ENCODE data around the gene MALSU1.

Gene MALSU1

GRCh38 chr7:23335136-23335535, 36.0 kb downstream of the MALSU1 start:
- no peak for DNase-seq (ENCODE audit: low read depth in 2 of 3, low spot score in 1 of 3)

DNA sequence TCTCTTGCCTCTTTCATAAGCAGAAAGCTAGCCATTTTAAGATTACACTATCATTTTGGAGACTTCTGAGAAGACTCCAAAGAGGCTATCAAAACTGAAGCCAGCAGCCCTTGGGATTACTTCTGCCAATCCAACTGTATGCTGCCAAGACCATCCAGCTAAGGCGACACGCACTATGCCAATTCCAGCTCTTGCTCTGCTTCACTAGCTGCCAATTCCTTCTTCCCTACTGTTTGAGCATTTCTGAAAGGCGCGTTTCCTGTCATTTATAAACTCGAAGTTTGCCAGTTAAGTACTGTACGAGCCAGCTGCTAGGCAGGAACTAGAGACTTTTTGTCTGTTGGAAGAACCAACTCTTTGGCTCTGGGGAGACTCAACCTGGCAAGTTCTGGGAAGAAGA, 36.5 kb downstream of the MALSU1 start:
- no peak for DNase-seq (ENCODE audit: low read depth in 2 of 3, low spot score in 1 of 3)

- DNase-seq (ENCODE audit: low read depth in 2 of 3, low spot score in 1 of 3) = no peak
These were observed 36.9 kb downstream of the MALSU1 start for GRCh38 chr7:23336086-23336485.

DNA sequence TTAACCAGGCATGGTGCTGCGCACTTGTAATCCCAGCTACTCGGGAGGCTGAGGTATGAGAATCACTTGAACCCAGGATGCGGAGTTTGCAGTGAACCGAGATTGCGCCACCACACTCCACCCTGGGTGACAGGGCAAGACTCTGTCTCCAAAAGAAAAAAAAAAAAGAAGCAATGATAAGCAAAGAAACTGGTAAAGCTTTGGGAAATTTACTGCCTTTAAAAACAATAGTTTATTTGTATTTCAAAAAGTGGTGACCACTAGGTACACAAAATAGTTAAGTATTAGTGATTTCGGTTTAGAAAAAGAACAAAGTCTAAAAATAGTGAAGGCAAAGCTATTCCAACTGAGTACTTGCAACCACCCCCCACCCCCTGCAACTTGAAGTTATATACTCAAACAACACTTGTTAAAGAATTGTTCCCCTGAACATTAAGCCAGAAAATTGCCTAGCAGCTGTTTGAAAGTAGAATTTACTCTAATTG, 37.7 kb downstream of the MALSU1 start:
- DNase-seq (ENCODE audit: low read depth in 2 of 3, low spot score in 1 of 3) = no peak

- no peak for DNase-seq (ENCODE audit: low read depth in 2 of 3, low spot score in 1 of 3)
These were observed 38.2 kb downstream of the MALSU1 start for GRCh38 chr7:23337374-23337773.

DNA sequence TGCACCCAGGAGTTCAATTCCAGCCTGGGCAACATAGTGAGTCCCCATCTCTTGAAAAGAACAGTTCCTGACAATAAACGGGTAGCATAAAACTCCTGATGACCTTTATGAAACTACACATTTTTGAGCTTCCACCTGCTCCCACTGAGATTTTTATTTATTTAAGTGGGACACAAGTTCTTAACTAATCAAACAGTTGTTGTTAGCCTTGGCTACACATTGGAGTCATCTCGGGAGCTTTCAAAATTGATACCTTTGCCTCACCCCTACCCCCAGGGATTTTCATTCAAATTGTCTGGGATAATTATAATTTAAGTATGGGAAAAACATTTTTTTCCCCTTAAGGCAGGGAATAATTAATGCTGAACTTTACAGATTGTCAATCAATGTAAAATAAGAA, 39.3 kb downstream of the MALSU1 start:
- DNase-seq (ENCODE audit: low read depth in 2 of 3, low spot score in 1 of 3) = no peak

DNA sequence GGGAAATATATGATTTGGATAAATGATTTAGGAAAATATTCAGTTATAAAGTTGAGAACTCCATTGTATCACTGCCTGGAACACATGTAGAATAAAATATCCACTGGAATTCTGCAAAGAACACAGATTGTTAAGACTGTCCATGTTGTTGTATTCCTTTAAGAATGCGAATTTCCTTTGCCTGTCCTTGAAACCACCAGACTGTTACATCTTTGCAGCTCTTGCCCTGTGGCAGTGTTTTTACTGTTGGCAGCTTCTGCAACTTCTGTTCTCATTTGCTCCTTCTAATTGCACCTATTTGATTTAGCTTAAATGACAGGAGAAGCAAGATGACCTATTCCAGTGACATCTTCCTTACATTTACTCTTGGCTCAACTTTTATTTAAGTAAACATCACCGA, 39.7 kb downstream of the MALSU1 start:
- DNase-seq (ENCODE audit: low read depth in 2 of 3, low spot score in 1 of 3) = no peak

DNA sequence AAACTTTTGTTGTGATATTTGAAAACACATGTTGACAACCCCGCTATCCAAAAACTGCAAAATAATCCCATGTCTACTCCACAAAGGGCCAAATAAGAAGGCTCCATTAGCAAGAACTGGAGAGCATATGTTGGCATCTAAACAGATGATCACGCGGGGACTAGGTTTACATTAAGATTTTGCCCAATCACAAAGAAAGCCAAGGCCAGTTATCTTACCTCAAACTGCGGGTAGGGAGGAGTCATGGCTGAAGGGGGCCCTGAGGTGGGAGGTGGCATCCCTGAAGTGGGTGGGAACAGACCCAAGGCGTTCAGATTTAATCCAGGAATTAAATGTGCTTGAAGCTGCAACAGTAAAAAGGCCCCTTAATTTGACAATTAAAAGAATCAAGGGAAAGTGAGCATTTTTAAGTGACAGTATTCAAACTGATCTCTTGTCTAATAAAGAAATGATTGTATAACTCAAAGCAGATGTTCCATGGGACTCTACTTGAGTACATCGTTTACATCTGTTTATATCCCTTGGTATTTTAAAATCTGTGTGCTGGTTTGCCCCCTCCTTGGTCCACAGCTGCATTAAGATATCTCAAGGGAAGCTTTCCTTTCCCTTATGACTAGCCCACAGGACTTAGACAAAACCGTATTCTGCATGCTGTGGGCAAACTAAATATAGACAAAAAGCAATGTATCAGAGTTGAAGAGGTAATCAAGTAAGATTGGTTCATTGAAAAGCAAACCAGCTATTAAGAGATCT, 42.9 kb downstream of the MALSU1 start:
- DNase-seq (ENCODE audit: low read depth in 2 of 3, low spot score in 1 of 3) = no peak

DNA sequence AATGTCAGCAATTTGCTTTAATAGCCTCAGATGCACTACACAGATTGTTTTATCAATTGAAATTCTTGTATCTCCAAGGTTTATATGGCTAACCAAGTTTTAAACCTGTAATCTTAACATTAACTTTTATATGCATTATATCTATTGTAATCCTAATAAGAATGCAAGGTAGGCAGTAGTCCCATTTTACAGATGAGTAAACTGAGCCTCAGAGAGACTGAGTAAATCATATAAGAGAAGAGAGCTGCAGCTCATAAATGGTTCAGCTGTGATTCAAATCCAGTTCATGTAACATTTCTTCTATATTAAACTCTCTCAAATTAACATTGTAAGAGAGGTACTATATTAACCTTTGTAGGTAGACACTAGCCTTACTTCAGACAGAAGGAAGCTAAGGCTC, 44.0 kb downstream of the MALSU1 start:
- DNase-seq (ENCODE audit: low read depth in 2 of 3, low spot score in 1 of 3) = no peak

DNA sequence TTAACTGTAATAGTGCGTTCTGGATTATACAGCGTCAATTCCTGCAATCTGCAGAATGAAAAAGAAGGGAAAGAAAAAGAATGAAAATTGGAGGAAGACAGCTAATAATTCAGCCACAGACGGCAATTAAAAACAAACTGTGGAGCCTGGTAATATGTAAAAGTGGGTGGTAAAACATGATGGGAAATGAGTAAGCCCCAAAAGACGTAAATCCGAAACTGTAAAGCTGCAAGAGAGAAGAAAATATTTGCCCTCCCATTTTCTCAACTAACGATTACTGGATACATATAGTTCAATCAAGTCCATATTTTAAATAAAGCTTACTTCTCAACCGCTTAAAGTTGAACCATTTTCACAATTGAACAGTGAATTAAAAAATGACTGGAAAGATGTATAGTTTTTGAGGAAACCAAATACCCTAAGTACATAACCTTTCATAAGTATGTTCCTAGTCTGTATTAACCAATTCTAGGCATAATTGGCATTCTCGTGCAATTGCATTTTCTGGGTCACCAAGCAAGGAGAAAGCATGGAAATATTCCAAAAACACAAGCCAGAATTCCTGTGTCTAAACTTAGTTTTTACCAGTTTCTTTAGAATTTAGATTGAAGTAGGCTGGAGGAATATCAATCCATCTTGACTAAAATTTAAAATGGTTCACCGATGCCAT, 44.8 kb downstream of the MALSU1 start:
- DNase-seq (ENCODE audit: low read depth in 2 of 3, low spot score in 1 of 3) = no peak

- no peak for DNase-seq (ENCODE audit: low read depth in 2 of 3, low spot score in 1 of 3)
These were observed 46.5 kb downstream of the MALSU1 start for GRCh38 chr7:23345601-23346000.

GRCh38 chr7:23346316-23346715, 47.2 kb downstream of the MALSU1 start:
- no peak for DNase-seq (ENCODE audit: low read depth in 2 of 3, low spot score in 1 of 3)

DNA sequence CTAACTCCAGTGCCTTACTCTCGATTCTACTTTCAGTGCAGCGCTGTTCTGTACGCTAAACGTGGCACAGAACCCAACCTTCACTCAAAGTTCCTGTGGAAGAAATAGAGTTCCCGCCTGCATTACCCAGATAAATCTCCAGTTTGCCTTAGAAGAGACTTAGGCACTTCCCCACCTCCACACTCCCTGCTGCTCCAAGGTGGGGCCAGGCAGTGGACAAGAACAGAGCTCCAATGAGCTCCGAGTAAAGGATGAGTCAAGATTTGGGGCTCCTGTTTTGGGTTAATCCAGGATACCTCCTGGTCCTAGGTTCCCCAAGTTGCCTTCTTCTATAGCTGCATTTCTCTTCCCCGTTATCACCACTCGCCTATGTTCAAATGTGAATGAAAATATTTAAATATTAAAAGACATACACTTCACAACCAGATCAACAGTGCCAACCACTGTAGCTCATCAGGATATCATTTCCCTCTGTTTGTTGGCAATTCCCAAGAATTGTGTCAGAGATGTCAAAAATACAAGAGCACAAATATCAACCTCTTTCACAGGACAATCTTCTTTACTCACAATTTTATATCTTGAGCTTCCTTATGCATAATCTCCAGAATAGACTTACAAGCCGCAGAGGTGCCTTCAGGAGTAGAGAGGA, 48.0 kb downstream of the MALSU1 start:
- DNase-seq (ENCODE audit: low read depth in 2 of 3, low spot score in 1 of 3) = no peak

DNA sequence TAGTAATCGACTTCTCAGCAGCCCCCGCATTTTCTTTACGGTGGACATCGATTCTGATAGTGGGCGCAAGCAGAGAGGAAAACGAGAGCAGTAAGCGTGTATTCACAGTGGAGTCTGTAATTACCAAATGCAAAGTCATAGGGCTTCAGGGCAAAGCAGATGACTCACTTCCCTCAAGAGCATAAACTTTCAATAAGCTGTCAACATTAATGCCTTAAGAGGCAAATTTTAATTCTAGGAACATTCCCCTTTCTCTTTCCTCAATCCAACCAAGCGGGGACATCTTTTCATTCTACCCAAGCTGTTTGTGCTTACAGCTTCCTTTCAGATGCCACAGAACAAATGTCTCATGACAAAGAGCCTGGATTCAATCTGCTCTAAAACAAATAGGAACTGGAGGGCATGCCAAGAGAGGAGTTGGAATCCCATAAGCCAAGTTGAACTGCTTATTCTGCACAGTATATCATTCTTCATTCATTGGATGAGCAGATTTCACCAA, 48.6 kb downstream of the MALSU1 start:
- no peak for DNase-seq (ENCODE audit: low read depth in 2 of 3, low spot score in 1 of 3)

DNA sequence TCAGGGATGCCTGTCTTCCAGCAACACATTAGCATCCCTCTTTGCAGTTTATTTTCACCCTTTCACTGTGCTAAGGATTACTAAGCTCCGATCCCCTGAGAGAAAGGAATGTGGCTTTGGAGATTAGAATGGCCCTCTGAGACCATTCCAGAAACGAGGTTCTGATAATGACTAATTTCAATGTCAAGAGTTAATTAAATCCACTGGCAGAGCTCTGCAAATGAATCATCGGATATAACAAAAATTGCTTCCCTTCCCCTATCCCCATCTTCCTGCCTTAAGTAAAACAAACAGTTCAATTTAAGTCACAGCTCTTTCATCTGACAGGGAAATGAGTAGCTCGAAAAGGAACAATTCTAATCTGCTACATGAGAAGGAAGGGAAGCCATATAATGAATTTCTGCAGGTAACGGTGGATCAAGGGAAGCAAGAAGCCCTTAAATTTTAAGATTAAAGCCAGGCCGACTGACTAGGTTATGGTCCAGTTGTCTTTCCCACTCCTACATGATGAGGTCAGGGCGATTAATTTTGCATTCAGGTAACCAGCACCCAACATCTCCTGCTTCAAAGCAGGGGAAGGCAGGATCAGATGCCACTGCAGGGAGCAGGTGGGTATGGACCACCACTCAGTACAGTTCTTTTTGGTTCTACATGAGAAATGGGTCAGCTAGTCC, 50.5 kb downstream of the MALSU1 start:
- no peak for DNase-seq (ENCODE audit: low read depth in 2 of 3, low spot score in 1 of 3)

DNA sequence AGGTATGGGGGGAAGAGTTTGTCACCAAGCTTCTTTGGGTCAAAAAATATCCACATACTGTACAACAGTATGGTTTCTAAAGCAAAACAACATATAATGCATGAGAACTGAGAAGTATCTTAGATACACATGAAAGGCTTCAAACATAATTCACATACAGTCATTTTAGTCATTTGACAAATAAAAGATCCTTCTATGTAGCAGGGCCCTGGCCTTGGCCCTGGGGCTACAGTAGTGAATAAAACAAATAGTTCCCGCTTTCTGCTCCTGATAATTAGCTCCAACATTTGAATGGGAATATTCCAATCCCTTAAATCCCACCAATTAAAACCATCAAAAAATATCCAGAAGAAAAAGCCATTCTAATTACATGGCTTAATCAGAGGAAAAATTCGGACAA, 51.3 kb downstream of the MALSU1 start:
- DNase-seq (ENCODE audit: low read depth in 2 of 3, low spot score in 1 of 3) = no peak

GRCh38 chr7:23353172-23353571, 54.0 kb downstream of the MALSU1 start:
- no peak for DNase-seq (ENCODE audit: low read depth in 2 of 3, low spot score in 1 of 3)

- no peak for DNase-seq (ENCODE audit: low read depth in 2 of 3, low spot score in 1 of 3)
These were observed 57.0 kb downstream of the MALSU1 start for GRCh38 chr7:23356168-23356567.

- no peak for DNase-seq (ENCODE audit: low read depth in 2 of 3, low spot score in 1 of 3)
These were observed 57.6 kb downstream of the MALSU1 start for GRCh38 chr7:23356726-23357125.

DNA sequence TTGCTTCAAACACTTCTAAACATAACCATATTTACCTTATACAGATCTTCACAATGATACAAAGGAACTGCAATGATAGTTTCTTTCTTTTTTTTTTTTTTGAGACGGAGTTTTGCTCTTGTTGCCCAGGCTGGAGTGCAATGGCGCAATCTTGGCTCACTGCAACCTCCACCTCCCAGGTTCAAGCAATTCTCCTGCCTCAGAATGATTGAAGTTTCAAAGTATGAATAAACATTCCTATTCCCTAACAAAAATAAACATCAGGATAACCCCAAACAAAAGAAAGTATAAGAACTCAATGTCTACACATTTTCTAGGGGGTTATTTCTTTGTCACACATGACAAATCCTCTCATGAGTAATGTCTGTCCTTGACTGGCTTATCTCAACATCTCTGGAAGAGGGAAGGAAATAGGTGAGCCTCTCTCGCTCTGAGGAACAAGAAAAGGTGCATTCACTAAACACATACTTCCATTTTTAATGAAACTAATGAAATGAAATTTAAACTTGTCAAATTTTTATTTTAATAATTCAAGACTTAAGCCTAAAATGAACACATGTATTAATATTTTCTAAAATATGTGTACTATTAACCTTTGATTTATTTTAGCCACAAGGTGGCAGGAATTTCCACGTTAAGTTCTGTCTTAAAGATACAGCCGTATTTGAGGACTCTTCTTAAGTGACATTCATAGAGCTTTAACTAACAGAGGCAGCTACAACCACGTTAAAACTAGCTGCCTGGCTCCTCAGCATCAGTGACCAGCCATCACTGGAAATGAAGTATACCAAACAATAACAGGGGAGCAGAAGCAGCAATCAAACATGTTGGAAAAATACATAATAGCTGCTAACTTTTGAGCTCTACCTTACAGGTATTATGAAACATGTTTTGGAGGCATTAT, 58.3 kb downstream of the MALSU1 start:
- DNase-seq (ENCODE audit: low read depth in 2 of 3, low spot score in 1 of 3) = no peak

Measured in stimulated activated CD4-positive, alpha-beta T cell treated with anti-CD3 and anti-CD28 coated beads, Interleukin-12 subunit alpha, Interleukin-12 subunit beta, amount 100 ng/mL, for 48 hours (primary cell).